Measurements from ENCODE around the gene PRKCSH.

Gene PRKCSH

GRCh38 chr19:11463391-11463790 lies 28.0 kb downstream of the PRKCSH start (continued):
- TF ChIP-seq, protein P1, sequence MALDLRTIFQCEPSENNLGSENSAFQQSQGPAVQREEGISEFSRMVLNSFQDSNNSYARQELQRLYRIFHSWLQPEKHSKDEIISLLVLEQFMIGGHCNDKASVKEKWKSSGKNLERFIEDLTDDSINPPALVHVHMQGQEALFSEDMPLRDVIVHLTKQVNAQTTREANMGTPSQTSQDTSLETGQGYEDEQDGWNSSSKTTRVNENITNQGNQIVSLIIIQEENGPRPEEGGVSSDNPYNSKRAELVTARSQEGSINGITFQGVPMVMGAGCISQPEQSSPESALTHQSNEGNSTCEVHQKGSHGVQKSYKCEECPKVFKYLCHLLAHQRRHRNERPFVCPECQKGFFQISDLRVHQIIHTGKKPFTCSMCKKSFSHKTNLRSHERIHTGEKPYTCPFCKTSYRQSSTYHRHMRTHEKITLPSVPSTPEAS (tag by site-specific recombination; IDR thresholded peaks at IDR 0.05): no peak
- TF ChIP-seq ZNF639 (tag by site-specific recombination; IDR thresholded peaks at IDR 0.05): no peak
- TF ChIP-seq SCRT1 (tag by site-specific recombination; IDR thresholded peaks at IDR 0.05; ENCODE audit: borderline replicate concordance): no peak
- TF ChIP-seq ZNF654 (tag by site-specific recombination; IDR thresholded peaks at IDR 0.05; ENCODE audit: low read depth): no peak
- no peak for TF ChIP-seq SETDB1 (IDR thresholded peaks at IDR 0.05; ENCODE audit: insufficient read length, low read length)
- TF ChIP-seq REPIN1 (tag by site-specific recombination; IDR thresholded peaks at IDR 0.05; ENCODE audit: low read depth): no peak
- TF ChIP-seq ZNF169 (tag by site-specific recombination; IDR thresholded peaks at IDR 0.05): no peak
- no peak for TF ChIP-seq PRDM2 (tag by site-specific recombination; IDR thresholded peaks at IDR 0.05; ENCODE audit: borderline replicate concordance)
- no peak for TF ChIP-seq ZNF175 (tag by site-specific recombination; IDR thresholded peaks at IDR 0.05)
- no peak for TF ChIP-seq ZNF37A (tag by site-specific recombination; IDR thresholded peaks at IDR 0.05)

GRCh38 chr19:11464333-11465265 lies 29.2 kb downstream of the PRKCSH start:
- H3K4me1 ChIP-seq (ENCODE audit: control insufficient read depth, insufficient read depth, low read length): no peaks in the 10 kb centered on the region
- H3K36me3 ChIP-seq (ENCODE audit: control insufficient read depth in 2 of 2, insufficient read depth in 1 of 2, low read length in 2 of 2): no peaks in the 10 kb centered on the region
- POLR2A ChIA-PET: no interaction called here
- CTCF ChIA-PET: interaction anchor here (0.7 kb wide), 1 partner anchor 83 kb away, joined by 3 read pairs; no protein-coding TSS in a partner anchor
- no peaks in the 10 kb centered on the region for H3K9me3 ChIP-seq (ENCODE audit: control insufficient read depth, insufficient read depth, low read depth, low read length)
- no peak overlapping the region for H3K27ac ChIP-seq (ENCODE audit: extremely low read depth, low read depth, low read length)
- H3K4me3 ChIP-seq (ENCODE audit: low read depth, low read length): no peak overlapping the region
- no peak for TF ChIP-seq ZNF621 (tag by site-specific recombination; IDR thresholded peaks at IDR 0.05)
- TF ChIP-seq ZNF394 (tag by site-specific recombination; IDR thresholded peaks at IDR 0.05; ENCODE audit: borderline replicate concordance): no peak
- 0 out of 2 replicates have a peak, but pooled peaks have one; percentile 35 for TF ChIP-seq ZNF114 (tag by site-specific recombination; IDR thresholded peaks at IDR 0.05)
- 0 out of 2 replicates have a peak, but pooled peaks have one; percentile 2 for TF ChIP-seq ZNF791 (tag by site-specific recombination; IDR thresholded peaks at IDR 0.05)
- TF ChIP-seq, protein P2, sequence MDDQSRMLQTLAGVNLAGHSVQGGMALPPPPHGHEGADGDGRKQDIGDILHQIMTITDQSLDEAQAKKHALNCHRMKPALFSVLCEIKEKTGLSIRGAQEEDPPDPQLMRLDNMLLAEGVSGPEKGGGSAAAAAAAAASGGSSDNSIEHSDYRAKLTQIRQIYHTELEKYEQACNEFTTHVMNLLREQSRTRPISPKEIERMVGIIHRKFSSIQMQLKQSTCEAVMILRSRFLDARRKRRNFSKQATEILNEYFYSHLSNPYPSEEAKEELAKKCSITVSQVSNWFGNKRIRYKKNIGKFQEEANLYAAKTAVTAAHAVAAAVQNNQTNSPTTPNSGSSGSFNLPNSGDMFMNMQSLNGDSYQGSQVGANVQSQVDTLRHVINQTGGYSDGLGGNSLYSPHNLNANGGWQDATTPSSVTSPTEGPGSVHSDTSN (CRISPR knock-in tag; IDR thresholded peaks at IDR 0.05): no peak
- TF ChIP-seq, protein P1 (tag by site-specific recombination; IDR thresholded peaks at IDR 0.05): peak; percentile 81
- no peak for TF ChIP-seq ZNF501 (tag by site-specific recombination; IDR thresholded peaks at IDR 0.05)
- TF ChIP-seq OVOL3 (tag by site-specific recombination; IDR thresholded peaks at IDR 0.05): no peak
- no peak; the same call in 1 of the 2 replicates for TF ChIP-seq ZNF768 (tag by site-specific recombination; IDR thresholded peaks at IDR 0.05)
- TF ChIP-seq KLF10 (tag by site-specific recombination; IDR thresholded peaks at IDR 0.05): no peak
- no peak for TF ChIP-seq IKZF3 (tag by site-specific recombination; IDR thresholded peaks at IDR 0.05)
- TF ChIP-seq ZNF18 (tag by site-specific recombination; IDR thresholded peaks at IDR 0.05): peak; percentile 61
- no peak for TF ChIP-seq ZNF549 (tag by site-specific recombination; IDR thresholded peaks at IDR 0.05)
- no peak for TF ChIP-seq KLF1 (tag by site-specific recombination; IDR thresholded peaks at IDR 0.05)
